WI38 (cell line): ENCODE measurements around the gene SPCS2.
"Not testable (repeated sequence)": the region's sequence is repeated elsewhere in the genome, so short reads cannot be mapped to it uniquely, and the experiment has no call there.

ENCODE experiments used
- H3K4me3 ChIP-seq: 2 replicates; pipeline ENCODE4 v1.5.1; 2011; ENCODE audit warnings: low read depth, mild to moderate bottlenecking, control low read depth, low read length
- CTCF ChIP-seq: IDR thresholded peaks from 2 replicates; pipeline ENCODE4 v1.5.1; 2012; ENCODE audit warnings: low read depth, mild to moderate bottlenecking, control low read depth, low read length

Gene SPCS2

GRCh38 chr11:75002516-75002915 lies 53.5 kb downstream of the SPCS2 start:
- no peak overlapping the region for H3K4me3 ChIP-seq
- TF ChIP-seq CTCF, result no peak

- no peak for TF ChIP-seq CTCF
- H3K4me3 ChIP-seq, result no peak overlapping the region
These were observed 55.1 kb downstream of the SPCS2 start for GRCh38 chr11:75004215-75004614.

- no peak overlapping the region for H3K4me3 ChIP-seq
- TF ChIP-seq CTCF, result no peak
These were observed 62.3 kb downstream of the SPCS2 start for GRCh38 chr11:75011357-75011756.

- H3K4me3 ChIP-seq, result no peak overlapping the region
- TF ChIP-seq CTCF, result no peak
These were observed 62.8 kb downstream of the SPCS2 start for GRCh38 chr11:75011872-75012271.

- no peak overlapping the region for H3K4me3 ChIP-seq
- TF ChIP-seq CTCF, result no peak
These were observed 64.0 kb downstream of the SPCS2 start for GRCh38 chr11:75013051-75013450.

GRCh38 chr11:75014129-75014528 lies 65.1 kb downstream of the SPCS2 start:
- TF ChIP-seq CTCF, result no peak
- no peak overlapping the region for H3K4me3 ChIP-seq

- not testable (repeated sequence) for H3K4me3 ChIP-seq
These were observed 70.1 kb downstream of the SPCS2 start for GRCh38 chr11:75019200-75019599.

GRCh38 chr11:75020328-75020727 lies 71.3 kb downstream of the SPCS2 start:
- not testable (repeated sequence) for H3K4me3 ChIP-seq

- H3K4me3 ChIP-seq, result no peak overlapping the region
- no peak for TF ChIP-seq CTCF
These were observed 73.2 kb downstream of the SPCS2 start for GRCh38 chr11:75022296-75022695.
